Endometrial microvascular endothelial cells (primary cell): ENCODE results near the gene CUBN. TPM values are rescaled to one million over a fixed set of nuclear protein-coding genes. Genes with fewer than 3 reads are reported as not detected.

ENCODE experiments used
- in situ Hi-C: cut with HindIII; loops from 2 replicates; pipeline ENCODE4 v1.10.0; 2017; ENCODE audit warnings: low sequenced_read_pairs, low pct_unique_long_range_greater_than_20kb; ENCODE audit errors: inconsistent ontology term
- total RNA-seq: library from RNA; depleted of rRNA; stranded (reverse); fragments of >200 nt; gene quantifications from one replicate; pipeline ENCODE4 v1.2.3, GENCODE V29; 2015; ENCODE audit errors: inconsistent ontology term

CUBN gene
- total RNA-seq, 1 donor from 2014 or later: 0.74 TPM

GRCh38 chr10:16883084-16883483 is 246.5 kb downstream of the CUBN start:
- in situ Hi-C loops: no loop called here

GRCh38 chr10:16870331-16870730 is 259.3 kb downstream of the CUBN start:
- in situ Hi-C loops: loop anchor here (25.0 kb wide), 2 partner anchors 92 to 367 kb away; partner anchors contain the start of gene VIM

GRCh38 chr10:16867990-16868389 is 261.6 kb downstream of the CUBN start:
- in situ Hi-C loops: loop anchor here (25.0 kb wide), 2 partner anchors 94 to 369 kb away; partner anchors contain the start of gene VIM

- in situ Hi-C loops: loop anchor here (25.0 kb wide), 2 partner anchors 95 to 370 kb away; partner anchors contain the start of gene VIM
Observed at GRCh38 chr10:16867556-16867955, 262.1 kb downstream of the CUBN start.

GRCh38 chr10:16866541-16867275 is 262.9 kb downstream of the CUBN start:
- in situ Hi-C loops: loop anchor here (25.0 kb wide), 2 partner anchors 96 to 371 kb away; partner anchors contain the start of gene VIM

GRCh38 chr10:16865766-16866165 is 263.8 kb downstream of the CUBN start:
- in situ Hi-C loops: loop anchor here (25.0 kb wide), 2 partner anchors 97 to 372 kb away; partner anchors contain the start of gene VIM

- in situ Hi-C loops: loop anchor here (25.0 kb wide), 2 partner anchors 99 to 374 kb away; partner anchors contain the start of gene VIM
Observed at GRCh38 chr10:16863766-16864165, 265.8 kb downstream of the CUBN start.

- in situ Hi-C loops: loop anchor here (25.0 kb wide), 2 partner anchors 105 to 380 kb away; partner anchors contain the start of gene VIM
Observed at GRCh38 chr10:16857419-16857818, 272.2 kb downstream of the CUBN start.

- in situ Hi-C loops: loop anchor here (25.0 kb wide), 2 partner anchors 106 to 381 kb away; partner anchors contain the start of gene VIM
Observed at GRCh38 chr10:16856567-16856966, 273.0 kb downstream of the CUBN start.

GRCh38 chr10:16856092-16856491 is 273.5 kb downstream of the CUBN start:
- in situ Hi-C loops: loop anchor here (25.0 kb wide), 2 partner anchors 106 to 381 kb away; partner anchors contain the start of gene VIM

GRCh38 chr10:16854623-16855022 is 275.0 kb downstream of the CUBN start:
- in situ Hi-C loops: loop anchor here (25.0 kb wide), 2 partner anchors 108 to 383 kb away; partner anchors contain the start of gene VIM

- in situ Hi-C loops: loop anchor here (25.0 kb wide), 2 partner anchors 108 to 383 kb away; partner anchors contain the start of gene VIM
Observed at GRCh38 chr10:16853809-16854208, 275.8 kb downstream of the CUBN start.

GRCh38 chr10:16853201-16853600 is 276.4 kb downstream of the CUBN start:
- in situ Hi-C loops: loop anchor here (25.0 kb wide), 2 partner anchors 109 to 384 kb away; partner anchors contain the start of gene VIM

- in situ Hi-C loops: loop anchor here (25.0 kb wide), 2 partner anchors 110 to 385 kb away; partner anchors contain the start of gene VIM
Observed at GRCh38 chr10:16852624-16853023, 277.0 kb downstream of the CUBN start.

GRCh38 chr10:16848562-16849154 is 281.0 kb downstream of the CUBN start:
- in situ Hi-C loops: no loop called here

GRCh38 chr10:16847644-16848043 is 282.0 kb downstream of the CUBN start:
- in situ Hi-C loops: no loop called here

GRCh38 chr10:16845248-16845647 is 284.4 kb downstream of the CUBN start:
- in situ Hi-C loops: no loop called here

- in situ Hi-C loops: no loop called here
Observed at GRCh38 chr10:16843252-16843870, 286.2 kb downstream of the CUBN start.

GRCh38 chr10:16835228-16835627 is 294.4 kb downstream of the CUBN start:
- in situ Hi-C loops: no loop called here
